ENCODE data around the gene DIPK1C.

The DIPK1C gene

DNA sequence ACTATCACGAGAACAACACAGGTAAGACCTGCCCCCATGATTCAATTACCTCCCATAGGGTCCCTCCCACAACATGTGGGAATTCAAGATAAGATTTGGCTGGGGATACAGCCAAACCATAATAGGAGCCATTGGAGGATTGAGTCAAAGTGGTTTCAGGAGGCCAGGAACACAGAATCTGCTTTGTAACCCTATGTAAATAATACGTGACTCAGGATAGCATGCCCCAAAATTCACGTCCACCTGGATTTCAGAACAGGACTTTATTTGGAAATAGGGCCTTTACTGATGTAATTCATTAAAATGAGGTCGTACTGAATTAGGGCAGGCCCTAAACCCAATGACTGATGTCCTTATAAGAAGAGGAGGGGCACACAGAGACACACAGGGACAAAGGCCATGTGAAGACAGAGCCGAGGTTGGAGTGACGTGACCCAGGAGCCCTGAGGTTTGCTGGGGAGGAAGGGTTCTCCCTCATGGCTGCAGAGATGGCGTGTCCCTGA is 23.1 kb upstream of the DIPK1C start:
- no peak for DNase-seq

DNA sequence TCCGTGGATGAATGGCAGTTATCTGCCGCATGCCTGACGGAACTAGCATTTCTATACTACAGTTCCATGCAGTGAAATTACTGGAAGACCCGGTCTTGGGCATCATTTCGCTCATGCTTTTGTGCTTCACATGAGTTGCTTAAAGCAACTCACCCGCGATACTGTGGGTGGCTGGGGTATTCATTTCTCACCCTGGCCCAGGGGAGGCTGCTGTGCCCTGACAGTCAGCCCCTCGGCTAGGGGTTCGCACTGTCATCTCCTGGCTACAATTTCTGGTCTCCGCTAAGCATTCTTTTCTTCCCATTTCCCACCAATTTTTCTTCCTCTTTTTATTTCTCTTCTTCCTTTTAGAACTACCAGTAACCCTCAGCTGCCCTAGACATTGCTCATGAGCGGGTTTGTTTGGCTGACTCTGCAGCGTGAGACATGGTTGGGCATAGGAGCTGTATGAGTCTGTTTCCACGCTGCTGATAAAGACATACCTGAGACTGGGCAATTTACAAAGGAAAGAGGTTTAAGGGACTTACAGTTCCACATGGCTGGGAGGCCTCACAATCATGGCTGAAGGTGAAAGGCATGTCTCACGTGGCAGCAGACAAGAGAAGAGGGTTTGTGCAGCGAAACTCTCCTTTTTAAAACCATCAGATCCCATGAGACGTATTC is 22.5 kb upstream of the DIPK1C start:
- DNase-seq, result no peak

DNA sequence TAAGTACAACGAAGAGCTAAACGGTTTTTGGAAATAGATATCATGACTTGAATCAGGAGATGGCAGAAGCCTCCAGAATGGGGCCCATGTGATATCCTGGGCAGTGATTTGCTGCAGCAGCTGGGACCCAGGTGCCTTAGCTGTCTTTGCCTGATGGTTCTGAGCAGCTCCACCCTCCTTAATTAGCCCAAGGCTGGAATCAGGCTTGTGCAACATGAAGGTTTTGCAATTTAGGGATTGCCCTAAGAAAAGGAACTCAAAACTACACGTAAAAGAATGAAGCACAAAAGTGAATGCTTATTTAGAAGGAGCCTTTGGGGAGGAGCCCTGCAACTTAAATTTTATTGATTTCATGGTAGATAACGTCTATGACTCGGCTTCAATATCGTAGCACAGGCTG is 21.8 kb upstream of the DIPK1C start:
- DNase-seq, result no peak

DNA sequence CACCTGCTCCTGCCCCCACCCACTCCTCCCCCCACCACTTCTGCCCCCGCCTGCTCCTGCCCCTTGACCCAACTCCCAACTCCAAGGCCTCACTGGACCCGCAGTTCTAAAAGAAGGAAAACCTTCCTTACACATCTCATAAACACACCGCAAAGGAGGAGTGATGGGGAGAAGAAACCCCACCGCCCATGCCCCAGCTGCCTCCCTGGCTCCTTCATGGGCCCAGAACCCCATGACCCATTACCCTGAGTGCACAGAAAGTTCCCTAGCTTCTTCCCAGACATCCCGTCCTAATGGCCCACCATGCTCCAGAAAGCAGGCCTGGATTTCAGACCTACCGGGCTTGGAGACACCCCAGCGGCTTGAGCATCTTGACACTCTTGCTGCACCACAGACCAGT is 21.2 kb upstream of the DIPK1C start:
- DNase-seq, result no peak

DNA sequence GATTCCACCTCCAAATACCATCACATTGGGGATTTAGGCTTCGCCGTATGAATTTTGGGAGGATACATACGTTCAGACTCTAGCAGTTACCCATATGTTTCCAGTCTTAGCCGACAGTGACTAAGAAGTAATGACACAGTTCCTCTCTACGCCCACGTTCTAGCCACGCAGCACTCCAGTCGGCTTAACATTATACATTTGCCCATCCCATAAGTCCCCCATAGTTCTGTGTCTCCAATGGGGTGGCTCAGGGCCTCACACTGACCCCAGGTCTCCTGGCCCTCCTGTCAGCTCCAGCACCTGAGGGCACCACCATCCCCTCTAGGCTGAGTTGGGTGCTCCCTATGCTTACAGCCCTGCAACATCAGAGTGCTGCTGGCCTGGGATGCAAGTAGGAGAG is 20.7 kb upstream of the DIPK1C start:
- no peak for DNase-seq

DNA sequence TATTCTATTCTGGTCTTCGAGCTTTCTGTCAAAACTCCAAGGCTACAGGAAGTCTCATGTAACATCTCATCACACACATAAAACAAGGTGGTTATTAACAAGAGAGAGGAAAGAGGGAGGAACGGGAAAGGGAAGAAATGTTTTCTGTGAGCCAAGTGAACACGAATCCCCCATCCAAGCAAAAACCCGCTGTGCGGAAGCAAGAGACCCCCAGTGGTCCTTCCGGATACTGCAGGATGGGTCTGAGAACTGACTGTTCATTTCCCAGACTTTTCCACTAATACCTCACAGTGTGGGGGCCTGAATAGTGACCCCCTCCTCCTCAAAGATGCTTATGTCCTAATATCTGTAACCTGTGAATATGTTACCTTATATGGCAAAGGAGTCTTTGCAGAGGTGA is 19.0 kb upstream of the DIPK1C start:
- peak; percentile 80 for DNase-seq

DNA sequence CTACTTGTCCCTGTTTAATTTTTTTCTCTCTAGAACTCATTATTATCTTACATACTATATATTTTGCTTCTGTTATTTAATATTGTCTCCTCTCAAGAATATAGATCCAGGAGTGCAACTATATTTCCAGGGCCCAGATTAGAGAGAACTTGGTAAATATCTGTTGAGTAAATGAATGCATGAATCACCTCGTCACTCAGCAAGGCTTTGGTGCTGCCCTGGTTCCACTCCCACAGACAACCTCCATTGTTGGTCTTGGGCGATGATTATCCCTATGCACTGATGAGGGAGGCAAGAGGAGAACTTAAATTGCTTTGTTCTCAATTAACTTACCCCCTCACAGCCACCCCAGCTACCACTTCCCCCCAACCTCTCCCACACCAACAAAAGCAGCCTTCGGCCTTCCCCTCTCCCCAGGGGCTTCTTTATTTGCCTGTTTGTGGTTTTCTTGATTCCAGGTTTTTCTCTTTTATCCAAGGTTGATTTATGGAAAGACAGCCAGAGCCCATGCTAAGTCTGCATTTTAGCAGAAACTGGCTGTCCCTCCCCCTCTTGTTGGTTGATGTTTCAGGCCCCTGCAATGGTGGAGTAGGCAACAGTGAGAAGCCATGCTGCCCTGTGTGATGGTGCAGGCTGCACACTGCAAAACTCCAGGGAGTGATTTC is 17.0 kb upstream of the DIPK1C start:
- DNase-seq, result no peak

DNA sequence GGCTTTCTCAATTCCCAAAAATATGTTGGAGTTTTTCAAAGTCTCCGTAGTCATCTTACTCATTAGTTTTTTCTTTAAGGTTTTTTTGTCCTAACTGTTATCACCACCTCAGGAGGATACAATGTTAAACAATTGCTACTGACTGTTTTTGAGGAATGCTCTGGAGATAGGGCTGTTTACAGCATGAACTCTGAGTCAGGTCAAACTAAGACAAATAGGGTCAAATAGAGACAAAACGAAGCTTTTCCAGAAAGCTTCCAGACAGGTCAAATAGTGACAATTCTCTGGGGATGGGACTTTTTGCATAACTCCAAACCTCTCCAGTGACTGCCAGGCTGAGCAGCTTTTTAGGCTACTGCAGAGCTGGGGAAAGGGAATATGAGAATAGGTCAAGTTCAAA is 15.2 kb upstream of the DIPK1C start:
- no peak for DNase-seq

DNA sequence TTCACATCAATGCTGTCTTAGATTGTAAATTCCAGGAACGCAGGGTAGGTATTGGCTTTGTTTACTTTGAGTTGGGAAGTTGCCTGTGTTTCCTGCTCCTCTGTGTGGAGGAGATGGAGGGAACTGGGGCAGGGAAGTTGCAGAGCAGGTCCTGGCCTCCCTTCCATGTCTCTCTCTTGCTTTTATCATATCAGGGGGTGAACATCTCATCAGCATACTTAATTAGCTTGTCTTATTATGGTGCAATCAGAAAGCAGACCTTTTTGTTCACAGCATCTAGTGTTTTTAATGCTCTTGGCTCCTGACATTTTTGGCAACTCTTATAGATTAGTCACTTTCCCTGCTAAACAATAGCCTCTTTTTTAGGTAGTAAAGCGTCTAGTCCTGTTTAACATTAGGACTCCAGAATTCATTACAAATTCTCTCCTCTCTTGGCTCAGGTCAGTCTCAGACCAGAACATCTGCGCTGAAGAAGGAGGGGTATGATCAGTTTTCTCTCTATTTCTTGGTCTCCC is 11.5 kb upstream of the DIPK1C start:
- no peak for DNase-seq

DNA sequence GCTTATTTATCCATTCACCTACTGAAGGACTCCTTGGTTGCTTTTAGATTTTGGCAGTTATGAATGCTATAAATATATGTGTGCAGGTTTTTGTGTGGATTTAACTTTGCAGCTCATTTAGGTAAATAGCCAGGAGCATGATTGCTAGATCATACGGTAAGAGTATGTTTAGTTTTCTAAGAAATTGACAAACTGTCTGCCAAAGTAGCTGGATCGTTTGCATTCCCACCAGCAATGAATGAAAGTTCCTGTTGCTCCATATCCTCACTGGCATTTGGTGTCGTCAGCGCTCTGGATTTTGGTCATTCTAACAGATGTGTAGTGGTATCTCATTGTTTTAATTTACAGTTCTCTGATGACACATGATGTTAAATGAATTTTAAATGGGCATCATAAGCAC is 8.7 kb upstream of the DIPK1C start:
- no peak for DNase-seq

DNA sequence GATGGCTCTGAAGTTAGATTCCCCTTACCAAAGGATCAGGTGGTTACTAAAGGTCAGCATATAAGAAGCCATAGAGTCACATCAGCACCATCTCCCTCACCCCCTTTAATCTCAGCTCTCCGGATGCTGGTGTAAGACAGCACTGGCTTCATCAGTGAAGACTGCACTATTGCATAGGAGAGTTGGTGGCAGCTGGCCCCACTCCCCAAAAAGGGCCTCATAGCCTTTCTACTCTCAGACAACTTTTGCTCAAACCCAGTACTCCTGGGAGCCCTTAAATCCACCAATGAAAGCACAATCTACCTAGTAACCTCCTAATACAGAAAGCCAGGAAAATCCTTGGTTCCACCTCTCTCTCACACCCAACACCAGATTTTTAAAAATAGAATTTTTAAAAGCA is 6.9 kb upstream of the DIPK1C start:
- no peak for DNase-seq

DNA sequence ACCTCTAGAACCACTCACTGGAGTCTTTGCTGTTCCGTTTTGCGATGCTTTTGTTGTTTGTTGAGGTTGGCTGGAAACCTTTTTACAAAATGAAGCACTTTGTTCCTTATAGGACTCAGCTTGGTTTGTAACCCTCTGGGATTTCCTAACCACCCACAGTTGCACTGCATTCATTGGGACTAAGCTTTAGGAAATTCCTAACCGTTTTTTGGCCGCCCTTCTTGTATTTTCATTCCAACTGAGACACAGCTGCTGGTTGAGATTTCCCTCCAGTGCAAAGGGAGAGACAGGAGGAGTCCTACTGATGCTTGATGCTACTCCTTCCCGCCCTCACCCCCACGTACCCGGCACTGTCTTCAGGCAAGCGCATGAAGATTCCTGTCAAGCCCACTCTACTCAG is 6.1 kb upstream of the DIPK1C start:
- DNase-seq, result no peak

DNA sequence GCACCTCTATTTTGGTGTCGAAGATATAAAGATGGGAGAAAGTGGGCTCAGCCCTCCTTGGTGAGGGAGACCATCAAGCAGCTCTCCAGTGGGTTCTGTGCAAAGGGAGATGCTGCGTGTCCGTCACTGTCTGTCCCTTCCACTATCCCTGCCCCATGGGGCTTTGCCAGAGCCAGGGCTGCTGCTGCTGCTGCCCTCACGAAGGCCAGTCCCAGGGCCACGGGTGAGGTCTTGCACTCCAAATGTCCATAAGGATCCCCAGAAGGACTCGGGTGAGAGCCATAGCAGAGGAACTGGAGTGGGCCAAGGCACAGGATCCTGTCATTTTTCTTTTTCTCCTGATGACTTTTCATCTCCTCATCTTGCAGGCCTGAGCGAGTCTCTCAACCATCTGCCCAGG is 3.7 kb upstream of the DIPK1C start:
- no peak for DNase-seq

DNA sequence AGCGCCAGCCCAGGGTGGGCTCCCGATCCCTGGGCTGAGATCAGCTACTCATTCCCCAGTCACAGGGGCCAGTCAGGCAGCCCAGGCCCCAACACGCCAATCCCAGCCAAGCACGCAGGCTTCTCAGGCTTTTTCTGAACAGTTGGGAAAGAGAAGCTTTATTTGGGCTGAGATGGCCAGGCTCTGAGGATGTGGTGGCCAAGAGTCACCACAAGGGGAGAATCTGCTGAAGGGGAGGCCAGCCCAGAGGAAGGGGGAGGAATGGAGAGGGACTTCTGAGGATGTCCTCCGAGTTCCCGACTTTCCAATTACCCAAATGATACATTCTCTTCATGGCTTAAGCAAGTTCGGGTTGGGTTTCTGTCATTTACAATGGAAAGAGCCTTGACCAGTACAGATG is 2.8 kb upstream of the DIPK1C start:
- DNase-seq, result peak; percentile 62

DNA sequence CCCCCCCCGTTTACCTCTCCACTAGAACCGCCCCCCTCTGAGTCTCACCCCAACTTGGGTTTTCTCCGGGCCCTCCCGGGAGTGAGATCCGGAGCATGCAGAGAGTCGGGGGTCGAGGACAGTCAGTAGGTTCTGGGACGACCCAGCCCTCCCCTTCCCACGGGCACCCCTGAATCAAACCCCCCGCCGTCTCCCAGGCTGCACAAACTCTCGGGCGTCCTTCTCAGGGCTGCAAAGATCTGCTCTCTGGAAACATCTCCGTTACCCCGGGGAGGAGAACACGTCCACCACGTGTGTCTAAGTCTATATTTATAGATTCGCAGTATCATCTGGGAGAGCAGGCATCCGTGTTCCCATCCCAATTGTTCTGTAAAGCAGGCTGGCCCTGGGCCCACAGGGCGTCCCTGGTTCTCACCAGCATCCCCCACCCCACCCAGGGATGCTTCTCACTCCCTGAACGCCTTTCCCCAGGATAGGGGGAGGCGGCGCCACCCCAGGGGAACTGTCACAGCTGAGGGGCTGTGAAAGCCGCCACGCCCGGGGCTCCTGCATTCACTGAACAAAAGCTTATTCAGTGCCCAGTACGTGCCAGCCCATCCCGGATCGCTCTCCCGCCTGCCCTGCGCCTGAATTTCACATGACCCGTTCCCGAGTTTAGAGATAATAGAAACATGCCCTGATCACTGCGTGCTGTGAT is 765 bp upstream of the DIPK1C start:
- DNase-seq, result peak; percentile 65

DNA sequence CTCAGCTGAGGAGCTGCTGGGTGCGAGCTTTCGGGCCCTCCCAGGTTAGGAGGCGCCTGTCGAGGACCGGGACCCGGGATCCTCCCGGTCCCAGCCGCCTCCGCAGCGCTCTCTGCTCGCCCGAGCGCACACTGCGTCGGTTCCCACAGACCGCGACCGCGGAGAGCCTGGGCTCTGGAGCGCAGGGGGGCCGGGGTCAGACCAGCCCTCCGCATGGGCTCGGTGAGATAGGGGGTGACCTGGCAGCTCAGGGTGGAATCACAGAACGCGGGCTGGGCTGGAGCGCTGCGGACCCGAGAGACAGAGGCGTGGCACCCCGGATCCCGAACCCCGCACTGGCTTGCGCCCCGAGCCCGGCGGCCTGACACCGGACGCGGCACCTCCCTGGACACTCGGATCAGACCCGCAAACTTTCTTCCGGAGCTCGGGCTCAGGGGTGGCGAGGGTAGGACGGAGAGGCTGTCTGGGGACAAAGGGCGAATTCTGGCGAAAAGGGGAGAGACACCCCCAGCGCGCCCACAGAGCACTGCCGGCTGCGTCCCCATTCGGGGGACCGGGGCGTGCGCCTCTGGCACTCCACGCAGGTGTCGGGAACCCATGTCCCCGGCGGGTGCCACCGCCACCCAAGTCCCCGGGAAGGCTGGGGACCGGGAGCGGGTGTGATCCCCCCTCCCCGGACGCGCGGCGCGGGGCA is 612 bp downstream of the DIPK1C start:
- DNase-seq, result peak; percentile 71

DNA sequence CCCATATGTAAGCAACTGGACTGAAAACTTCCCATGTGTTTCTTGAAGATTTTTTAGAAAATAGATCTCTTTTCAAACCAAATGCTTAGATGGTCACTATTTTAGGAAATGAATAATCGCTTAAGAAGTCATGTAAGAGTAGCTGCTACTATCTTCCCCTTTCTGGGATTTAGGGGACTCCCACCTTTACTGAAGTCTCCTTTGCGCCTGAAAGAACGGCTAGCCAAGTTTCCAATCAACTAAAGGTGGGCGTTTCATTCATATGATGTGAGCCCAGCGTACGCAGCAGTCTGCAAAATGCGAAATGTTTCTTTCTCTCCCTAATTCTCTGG is 1.1 kb downstream of the DIPK1C start:
- peak; percentile 68 for DNase-seq

DNA sequence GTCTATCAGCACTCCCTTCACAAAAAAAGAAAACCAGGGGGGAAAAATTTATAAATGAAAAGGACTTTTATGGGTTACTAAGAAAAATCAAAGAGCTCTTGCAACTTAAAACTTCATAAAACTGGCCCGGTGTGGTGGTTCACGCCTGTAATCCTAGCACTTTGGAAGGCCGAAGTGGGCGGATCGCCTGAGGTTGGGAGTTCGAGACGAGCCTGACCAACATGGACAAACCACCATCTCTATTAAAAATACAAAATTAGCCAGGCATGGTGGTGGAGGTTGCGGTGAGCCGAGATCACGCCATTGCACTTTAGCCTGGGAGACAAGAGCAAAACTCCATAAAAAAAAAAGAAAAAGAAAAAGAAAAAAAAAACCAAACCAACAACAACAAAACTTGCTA is 1.7 kb downstream of the DIPK1C start:
- no peak for DNase-seq

DNA sequence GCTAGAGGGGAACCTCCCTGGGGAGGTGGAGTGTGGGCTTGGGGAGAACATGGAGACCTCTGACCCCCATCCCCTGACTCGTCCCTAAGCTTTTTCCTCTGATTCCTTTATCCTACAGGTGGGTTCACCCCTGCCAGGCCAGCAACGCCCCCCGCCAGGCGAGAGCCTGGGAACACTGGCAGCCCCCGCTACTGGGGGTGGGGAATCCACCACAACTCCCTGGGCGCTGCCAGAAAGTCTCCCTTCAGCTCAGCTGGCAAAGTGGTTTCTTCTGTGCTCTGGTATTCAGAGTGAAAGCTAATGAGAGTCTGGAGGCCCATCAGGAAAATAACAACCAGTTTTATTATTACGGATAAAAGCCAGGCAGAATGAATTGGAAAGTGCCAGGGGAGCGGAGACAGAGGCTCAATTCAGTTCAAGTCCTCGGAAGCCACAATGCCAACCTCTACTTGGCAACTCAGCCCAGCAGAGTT is 2.8 kb downstream of the DIPK1C start:
- DNase-seq, result peak; percentile 46

DNA sequence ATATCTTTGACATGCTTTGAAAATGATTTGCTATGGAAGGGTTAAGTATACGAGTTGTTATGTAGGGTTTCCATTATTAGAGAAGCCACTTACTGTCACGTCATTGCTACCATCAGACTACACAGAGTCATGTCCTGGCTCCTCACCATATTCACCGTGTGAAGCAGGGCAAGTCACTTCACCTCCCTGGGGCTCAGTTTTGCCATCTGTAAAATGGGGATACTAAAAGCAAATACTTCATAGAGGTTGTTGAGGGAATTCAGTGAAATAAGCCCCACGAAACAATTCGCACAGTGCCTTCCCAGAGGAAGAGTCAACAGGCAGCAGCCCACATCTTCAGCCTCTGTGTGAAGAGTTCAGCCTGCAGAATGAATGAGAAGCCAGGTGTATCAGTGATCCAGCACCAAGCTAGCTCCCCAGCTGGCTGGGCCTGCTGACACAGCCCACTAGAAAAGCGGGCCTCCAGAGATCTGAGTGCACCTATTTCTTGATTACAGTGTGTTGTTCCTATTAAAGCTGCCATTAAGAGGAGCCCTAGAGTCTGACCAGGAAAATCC is 3.4 kb downstream of the DIPK1C start:
- no peak for DNase-seq

DNA sequence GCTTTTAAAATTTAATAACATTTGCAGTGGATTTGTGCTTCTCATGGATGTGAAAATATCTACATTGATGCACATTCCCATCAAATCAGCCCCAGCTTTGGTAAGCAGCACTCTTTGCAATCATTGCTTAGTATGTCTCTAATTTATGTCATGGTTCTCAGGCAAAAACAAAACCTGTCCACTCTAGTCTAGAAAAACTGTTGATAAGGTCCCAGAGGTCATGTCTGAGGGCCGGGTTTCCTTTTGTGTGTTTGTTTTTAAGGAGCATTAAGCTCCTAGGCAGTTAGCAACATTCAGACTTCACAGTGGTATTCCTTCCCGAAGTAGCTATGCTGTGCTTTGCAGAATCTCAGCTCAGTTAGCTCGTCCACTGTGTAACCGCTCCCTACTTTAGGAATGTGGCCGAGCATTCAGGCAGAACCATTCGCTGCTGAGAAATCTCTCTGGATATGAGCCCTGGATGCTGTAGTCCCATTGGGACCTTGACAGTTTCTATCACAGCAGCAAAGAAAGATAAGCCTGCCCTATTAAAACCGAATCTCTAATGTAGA is 4.0 kb downstream of the DIPK1C start:
- DNase-seq, result peak; percentile 96

DNA sequence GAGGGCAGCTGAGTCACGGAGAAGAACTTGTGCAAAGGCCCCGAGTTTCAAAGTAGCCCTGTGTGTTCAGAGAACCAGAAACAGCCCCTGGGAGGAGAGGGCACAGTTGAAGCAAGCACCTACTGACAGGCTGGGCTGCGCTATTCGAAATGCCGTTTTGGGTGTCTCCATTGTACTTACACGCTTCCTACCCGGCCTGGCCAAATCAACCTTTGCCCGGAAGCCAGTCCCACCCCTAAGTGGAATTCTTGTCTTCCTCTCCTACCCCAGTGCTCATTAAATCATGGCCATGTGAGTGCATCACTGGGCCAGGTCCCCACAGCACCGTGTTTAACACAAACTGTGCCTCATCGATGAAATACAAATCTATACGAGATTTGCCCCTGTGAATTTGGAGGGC is 6.0 kb downstream of the DIPK1C start:
- no peak for DNase-seq

DNA sequence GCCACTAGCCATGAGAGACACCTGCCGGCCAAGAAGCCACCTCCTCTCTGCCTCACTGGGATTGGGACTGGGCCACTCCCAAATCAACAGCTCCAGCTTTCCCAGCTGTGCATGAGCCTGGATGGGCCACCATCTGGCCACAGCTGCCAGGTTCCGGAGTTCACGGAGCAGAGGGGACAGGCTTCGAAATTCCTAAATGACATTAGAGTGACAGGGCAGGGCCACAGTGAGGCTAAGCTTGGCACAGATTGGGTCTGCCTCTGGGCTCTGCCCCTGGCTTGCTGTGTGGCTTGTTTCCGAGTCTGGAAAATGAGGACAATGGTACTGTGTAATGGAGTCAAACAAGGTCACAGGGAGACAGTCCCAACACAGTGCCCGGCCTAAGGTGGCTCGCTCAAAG is 6.5 kb downstream of the DIPK1C start:
- peak; percentile 35 for DNase-seq

All from eye (tissue), 1 donor.